Measurements from ENCODE around the gene HNF4A.

The HNF4A gene

GRCh38 chr20:44475694-44476560 is 120.4 kb downstream of the HNF4A start, which contains the start of gene TTPAL:
TTPAL (plus strand) TSS chr20:44475874; CDS start chr20:44480000, 4,126 bp downstream.
- DNase-seq, result peak; percentile 74 to 91 (median 84)

GRCh38 chr20:44477151-44477550 is 121.7 kb downstream of the HNF4A start:
- DNase-seq, result no peak

GRCh38 chr20:44478206-44478605 is 122.7 kb downstream of the HNF4A start:
- DNase-seq, result no peak

- no peak for DNase-seq
Measured at GRCh38 chr20:44479643-44480042, 124.1 kb downstream of the HNF4A start.

- no peak for DNase-seq
Measured at GRCh38 chr20:44480097-44480496, 124.6 kb downstream of the HNF4A start.

GRCh38 chr20:44481719-44482416 is 126.4 kb downstream of the HNF4A start:
- no peak for DNase-seq

- no peak for DNase-seq
Measured at GRCh38 chr20:44483112-44483511, 127.6 kb downstream of the HNF4A start.

All from T-helper 1 cell (primary cell).